Uterus (tissue), 4 donors: ENCODE data around the gene ADGRD1. TPM values are rescaled to one million over a fixed set of nuclear protein-coding genes. Genes with fewer than 3 reads are reported as not detected.

ENCODE experiments used
- DNase-seq, 2 donors: peaks; one replicate each; pipeline ENCODE4 v3.0.0-alpha.2; 2019 to 2020
- H3K27ac ChIP-seq, 2 donors: fragments of 200-600 bp; sonication (generic); 1 replicate in 1 of 2; 2 replicates in 1 of 2; pipeline ENCODE4 v1.5.1; 2016 to 2018
- H3K27me3 ChIP-seq, 2 donors: fragments of 200-600 bp; sonication (generic); one replicate each; pipeline ENCODE4 v1.5.1; 2018 to 2019; ENCODE audit warnings: control low read depth in 1 of 2
- H3K36me3 ChIP-seq, 2 donors: fragments of 200-600 bp; sonication (generic); one replicate each; pipeline ENCODE4 v1.5.1; 2019; ENCODE audit warnings: control low read depth in 1 of 2
- H3K4me1 ChIP-seq, 2 donors: fragments of 200-600 bp; sonication (generic); one replicate each; pipeline ENCODE4 v1.5.1; 2018 to 2019; ENCODE audit warnings: control low read depth in 1 of 2
- H3K4me3 ChIP-seq, 2 donors: fragments of 200-600 bp; sonication (generic); 1 replicate in 1 of 2; 2 replicates in 1 of 2; pipeline ENCODE4 v1.5.1; 2018 to 2019; ENCODE audit warnings: mild to moderate bottlenecking in 1 of 2
- H3K9me3 ChIP-seq, 2 donors: fragments of 200-600 bp; sonication (generic); one replicate each; pipeline ENCODE4 v1.5.1; 2019; ENCODE audit warnings: control low read depth in 1 of 2
- POLR2A ChIP-seq, 2 donors: fragments of 450-650 bp; IDR thresholded peaks; one replicate each; pipeline ENCODE4 v1.6.1; 2016; ENCODE audit warnings: antibody characterized with exemption in 2 of 2, mild to moderate bottlenecking in 1 of 2, moderate library complexity in 1 of 2
- intact Hi-C: fragments of 100-400 bp; cut with DNase I; formaldehyde crosslinking; loops from one replicate; pipeline ENCODE4 v1.15.1; 2023; ENCODE audit warnings: low total_unique reads
- total RNA-seq, 4 donors: library from RNA; depleted of rRNA in 3 of 4; stranded (reverse); fragments of >200 nt in 3 of 4; gene quantifications; one replicate each; pipeline versions ENCODE4 v1.1.0 to v1.2.4, GENCODE V29; 2014 to 2023
- TF ChIP-seq, protein P1 (sequence below), 4 experiments: fragments of 200-600 bp in 2 of 4; fragments of 450-650 bp in 2 of 4; sonication (generic) in 2 of 4; IDR thresholded peaks; one replicate each; pipeline ENCODE4 v1.5.1; 2016 to 2019; ENCODE audit warnings: antibody characterized with exemption in 4 of 4, mild to moderate bottlenecking in 2 of 4, moderate library complexity in 1 of 4
- donor health status: DM: yes; HTN: yes; CAD: no.

Gene ADGRD1
- total RNA-seq, 4 donors from 2014 or later = 13.5 to 89.9 (median 33.7) TPM

DNA sequence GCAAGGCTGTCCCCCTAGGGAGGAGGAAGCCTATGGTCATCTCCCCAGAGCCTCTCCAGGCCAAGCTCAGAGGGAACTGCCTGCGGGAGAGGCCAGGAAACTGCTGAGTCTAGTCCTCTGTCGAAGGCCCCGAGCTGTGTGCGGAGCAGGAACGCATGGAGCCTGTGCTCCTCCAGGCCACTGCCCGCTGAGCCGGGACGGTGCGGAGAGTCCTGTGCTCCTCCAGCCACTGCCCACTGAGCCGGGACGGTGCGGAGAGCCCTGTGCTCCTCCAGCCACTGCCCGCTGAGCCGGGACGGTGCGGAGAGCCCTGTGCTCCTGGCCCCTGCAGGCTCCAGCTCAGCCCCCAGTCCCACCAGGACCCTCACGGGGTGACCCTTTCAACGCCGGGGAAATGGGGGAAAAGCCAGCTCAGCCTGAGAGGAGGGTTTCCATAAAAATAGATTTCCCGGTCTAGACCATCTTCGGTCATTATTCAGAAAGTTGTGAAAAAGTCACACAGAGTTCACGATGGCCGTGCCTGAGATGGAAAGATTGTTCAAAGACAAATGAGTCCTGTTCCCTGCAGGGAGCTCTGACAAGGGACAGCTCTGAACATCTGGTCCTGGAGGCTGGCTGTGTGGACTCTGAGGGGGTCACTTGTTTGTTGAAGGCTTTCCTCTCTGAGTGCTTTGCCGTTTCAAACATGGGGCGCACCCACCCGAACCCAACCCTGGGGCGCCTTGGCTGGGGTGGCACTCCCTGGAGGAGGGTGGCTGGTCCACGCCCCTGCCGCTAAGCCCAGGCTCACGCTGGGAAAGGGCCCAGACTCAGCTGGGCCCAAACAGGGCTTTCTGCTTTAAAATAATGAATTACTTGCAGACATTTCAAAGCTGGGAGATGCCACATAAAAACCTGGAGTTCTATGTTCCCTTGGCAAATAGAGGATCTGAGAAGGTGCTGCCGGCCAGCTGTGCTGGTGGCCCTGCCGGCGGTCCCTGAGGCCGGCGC is 85.5 kb downstream of the ADGRD1 start:
- intact Hi-C loops = no loop called here
- H3K27ac ChIP-seq = no peak overlapping the region
- no peak for DNase-seq

DNA sequence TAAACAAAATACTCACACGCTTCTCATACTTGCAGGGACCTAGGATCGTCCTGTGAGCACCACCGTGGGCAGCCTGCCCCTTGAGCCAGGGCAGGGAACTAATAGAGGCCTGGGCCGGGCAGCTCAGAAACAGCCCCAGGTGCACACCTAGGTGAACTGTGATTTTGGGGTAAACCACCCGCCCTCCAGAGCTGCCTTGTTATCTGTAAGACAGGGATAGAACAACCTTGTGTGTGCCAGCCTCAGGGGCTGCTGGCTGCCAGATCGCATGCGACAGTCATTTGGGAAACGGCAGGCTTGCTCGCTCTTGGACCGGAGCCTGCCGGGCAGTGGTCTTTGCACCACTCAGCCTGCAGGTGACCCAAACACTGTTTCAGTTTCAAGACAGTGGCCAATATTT is 86.8 kb downstream of the ADGRD1 start:
- Histone ChIP-seq H3K4me3 (no peak overlapping the region), H3K27me3 (no peaks in the 10 kb centered on the region), H3K27ac (no peak overlapping the region), H3K9me3 (no peaks in the 10 kb centered on the region), H3K36me3 (no peaks in the 10 kb centered on the region), H3K4me1 (no peaks in the 10 kb centered on the region)
- TF ChIP-seq POLR2A (IDR thresholded peaks at IDR 0.05) = no peak
- TF ChIP-seq, protein P1, sequence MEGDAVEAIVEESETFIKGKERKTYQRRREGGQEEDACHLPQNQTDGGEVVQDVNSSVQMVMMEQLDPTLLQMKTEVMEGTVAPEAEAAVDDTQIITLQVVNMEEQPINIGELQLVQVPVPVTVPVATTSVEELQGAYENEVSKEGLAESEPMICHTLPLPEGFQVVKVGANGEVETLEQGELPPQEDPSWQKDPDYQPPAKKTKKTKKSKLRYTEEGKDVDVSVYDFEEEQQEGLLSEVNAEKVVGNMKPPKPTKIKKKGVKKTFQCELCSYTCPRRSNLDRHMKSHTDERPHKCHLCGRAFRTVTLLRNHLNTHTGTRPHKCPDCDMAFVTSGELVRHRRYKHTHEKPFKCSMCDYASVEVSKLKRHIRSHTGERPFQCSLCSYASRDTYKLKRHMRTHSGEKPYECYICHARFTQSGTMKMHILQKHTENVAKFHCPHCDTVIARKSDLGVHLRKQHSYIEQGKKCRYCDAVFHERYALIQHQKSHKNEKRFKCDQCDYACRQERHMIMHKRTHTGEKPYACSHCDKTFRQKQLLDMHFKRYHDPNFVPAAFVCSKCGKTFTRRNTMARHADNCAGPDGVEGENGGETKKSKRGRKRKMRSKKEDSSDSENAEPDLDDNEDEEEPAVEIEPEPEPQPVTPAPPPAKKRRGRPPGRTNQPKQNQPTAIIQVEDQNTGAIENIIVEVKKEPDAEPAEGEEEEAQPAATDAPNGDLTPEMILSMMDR (IDR thresholded peaks at IDR 0.05) = no peak
- intact Hi-C loops = no loop called here
- no peak for DNase-seq

More for the DNA sequence above, 85.5 kb downstream of the ADGRD1 start:
- Histone ChIP-seq H3K4me3 (no peak overlapping the region), H3K36me3 (no peaks in the 10 kb centered on the region), H3K27me3 (no peaks in the 10 kb centered on the region), H3K9me3 (no peaks in the 10 kb centered on the region), H3K4me1 (no peaks in the 10 kb centered on the region)
- no peak for TF ChIP-seq POLR2A (IDR thresholded peaks at IDR 0.05)
- TF ChIP-seq, protein P1 (IDR thresholded peaks at IDR 0.05) = no peak

DNA sequence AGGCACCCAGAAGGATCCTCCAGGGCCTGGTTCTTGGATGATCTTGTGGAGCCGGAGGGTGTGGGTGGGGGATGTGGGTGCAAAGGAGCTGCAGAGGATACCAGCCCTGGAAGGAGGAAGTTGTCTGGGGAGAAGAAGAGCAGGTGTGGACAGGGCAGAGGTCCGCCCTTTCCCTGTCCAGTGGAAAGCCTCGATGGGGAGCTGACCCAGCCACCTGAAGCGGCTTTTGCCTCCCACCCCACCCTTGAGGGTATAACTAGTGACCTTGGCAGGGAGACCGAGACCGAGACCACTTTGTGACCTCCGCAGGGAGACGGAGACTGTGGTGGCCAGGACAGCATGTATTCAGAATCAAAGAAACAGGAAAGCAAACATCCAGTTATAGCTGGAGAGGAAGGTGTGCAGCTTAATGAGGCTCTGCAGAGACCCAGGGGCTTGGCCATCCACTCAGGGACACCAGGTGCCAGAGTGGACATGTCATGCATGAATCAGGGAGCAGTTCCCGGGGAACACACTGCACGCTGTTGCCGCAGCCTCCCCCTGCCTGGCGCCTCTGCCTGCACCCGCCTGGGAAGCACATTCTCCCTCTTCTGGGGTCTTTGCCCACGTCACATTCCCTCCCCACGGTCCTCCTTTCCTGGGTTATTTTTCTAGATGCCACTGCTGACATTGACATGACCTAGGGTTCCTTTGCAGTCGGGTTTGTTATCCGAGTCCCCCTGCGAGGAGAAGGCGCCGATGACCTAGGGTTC is 87.7 kb downstream of the ADGRD1 start:
- DNase-seq = no peak
- Histone ChIP-seq H3K4me1 (no peaks in the 10 kb centered on the region), H3K27ac (no peak overlapping the region), H3K27me3 (no peaks in the 10 kb centered on the region), H3K9me3 (no peaks in the 10 kb centered on the region), H3K36me3 (no peaks in the 10 kb centered on the region), H3K4me3 (no peak overlapping the region)
- no peak for TF ChIP-seq POLR2A (IDR thresholded peaks at IDR 0.05)
- TF ChIP-seq, protein P1 (IDR thresholded peaks at IDR 0.05) = no peak
- intact Hi-C loops = no loop called here

DNA sequence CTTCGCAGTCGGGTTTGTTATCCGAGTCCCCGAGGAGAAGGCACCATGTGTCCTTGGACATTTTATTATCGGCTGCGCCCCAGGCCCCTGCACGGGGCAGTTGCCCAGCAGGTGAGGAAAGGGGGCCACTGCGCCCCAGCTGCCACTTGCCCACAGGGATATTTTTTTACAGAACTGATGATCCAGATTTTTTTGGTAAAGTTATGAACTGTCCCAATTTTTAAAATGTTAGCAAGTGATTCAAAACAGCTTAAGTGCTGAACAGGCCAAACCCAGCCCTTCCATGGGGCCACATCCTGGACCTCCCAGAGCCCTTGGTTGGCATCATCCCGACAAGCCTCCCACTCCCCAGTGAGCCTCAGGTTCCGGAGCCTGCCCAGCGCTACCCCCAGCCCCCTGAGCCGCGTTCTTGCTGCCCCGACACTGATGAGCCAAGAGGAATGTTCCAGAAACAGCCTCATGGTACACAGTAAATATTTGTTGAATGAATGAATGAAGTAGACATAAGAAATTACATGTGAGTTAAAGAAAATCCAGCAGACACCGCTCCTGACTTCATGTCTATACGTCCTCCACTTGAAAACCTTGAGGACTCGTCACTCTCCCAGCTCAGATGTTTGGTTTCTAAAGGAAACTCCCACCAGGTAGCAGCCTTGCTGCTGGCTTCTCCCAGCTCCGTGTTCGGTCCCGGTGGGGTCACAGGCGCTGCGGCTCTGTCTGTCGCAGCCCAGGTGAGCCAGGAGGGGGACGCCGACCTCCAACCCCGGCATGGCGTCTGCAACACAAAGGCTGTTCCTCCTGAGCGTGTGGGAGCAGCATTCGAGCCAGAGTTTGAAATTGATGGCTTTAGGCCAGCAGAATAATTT is 88.5 kb downstream of the ADGRD1 start:
- no peaks in the 10 kb centered on the region for H3K9me3 ChIP-seq
- no peaks in the 10 kb centered on the region for H3K27me3 ChIP-seq
- DNase-seq = no peak
- H3K4me1 ChIP-seq = no peaks in the 10 kb centered on the region
- no peak overlapping the region for H3K4me3 ChIP-seq
- intact Hi-C loops = no loop called here
- H3K36me3 ChIP-seq = no peaks in the 10 kb centered on the region
- H3K27ac ChIP-seq = no peak overlapping the region
- TF ChIP-seq, protein P1 (IDR thresholded peaks at IDR 0.05) = no peak
- TF ChIP-seq POLR2A (IDR thresholded peaks at IDR 0.05) = no peak
